Keratinocyte (primary cell): ENCODE measurements around the gene CHFR. TPM values are rescaled to one million over a fixed set of nuclear protein-coding genes. Genes with fewer than 3 reads are reported as not detected.

Experiments used
- DNase-seq: peaks from one replicate; pipeline ENCODE4 v3.0.0-alpha.2; 2011; ENCODE audit warnings: low read depth, missing footprints, low spot score
- FAIRE-seq: peaks from 2 replicates; lab custom pipeline; 2011; peaks lifted over from hg19 to GRCh38; lab: Jason Lieb, UNC
- H2AFZ ChIP-seq: 2 replicates; pipeline ENCODE4 v1.6.0; 2012; ENCODE audit warnings: low read length, control low read depth, inconsistent platforms; ENCODE audit not compliant: control insufficient read depth
- H3K27ac ChIP-seq: 2 replicates; pipeline ENCODE4 v1.5.1; 2011; ENCODE audit warnings: low read length; ENCODE audit not compliant: control insufficient read depth, insufficient read depth
- H3K27me3 ChIP-seq: 3 replicates; pipeline ENCODE4 v1.6.0; 2011; ENCODE audit warnings: low read length; ENCODE audit not compliant: control insufficient read depth, insufficient read depth; ENCODE audit errors: extremely low read depth
- H3K36me3 ChIP-seq, 2 experiments: 2 replicates in 1 of 2; 3 replicates in 1 of 2; pipeline ENCODE4 v1.5.1; 2011; ENCODE audit warnings: low read length in 2 of 2, mild to moderate bottlenecking in 1 of 2; ENCODE audit not compliant: control insufficient read depth in 2 of 2, insufficient read depth in 2 of 2; ENCODE audit errors: extremely low read depth in 1 of 2
- H3K4me1 ChIP-seq: 3 replicates; pipeline ENCODE4 v1.5.1; 2011; ENCODE audit warnings: low read length; ENCODE audit not compliant: control insufficient read depth, insufficient read depth; ENCODE audit errors: extremely low read depth
- H3K4me2 ChIP-seq: 3 replicates; pipeline ENCODE4 v1.6.0; 2011; ENCODE audit warnings: low read depth, low read length; ENCODE audit not compliant: control insufficient read depth, insufficient read depth; ENCODE audit errors: extremely low read depth
- H3K4me3 ChIP-seq, 3 experiments: fragments of 200-600 bp in 1 of 3; sonication (generic) in 1 of 3; 2 replicates in 2 of 3; 3 replicates in 1 of 3; pipeline ENCODE4 v1.5.1; 2011 to 2016; ENCODE audit warnings: low read length in 3 of 3, mild to moderate bottlenecking in 3 of 3, control low read depth in 2 of 3, inconsistent platforms in 1 of 3, low read depth in 1 of 3, mixed read lengths in 1 of 3, mixed run types in 1 of 3, moderate library complexity in 1 of 3; ENCODE audit not compliant: control insufficient read depth in 2 of 3, insufficient read depth in 2 of 3; ENCODE audit errors: extremely low read depth in 1 of 3
- H3K79me2 ChIP-seq: 2 replicates; pipeline ENCODE4 v1.6.0; 2012; ENCODE audit warnings: low read length; ENCODE audit not compliant: control insufficient read depth, insufficient read depth
- H3K9ac ChIP-seq: 3 replicates; pipeline ENCODE4 v1.6.0; 2011; ENCODE audit warnings: low read length; ENCODE audit not compliant: control insufficient read depth, insufficient read depth; ENCODE audit errors: extremely low read depth
- H3K9me1 ChIP-seq: 3 replicates; pipeline ENCODE4 v1.6.0; 2011; ENCODE audit warnings: low read length; ENCODE audit not compliant: control insufficient read depth, insufficient read depth; ENCODE audit errors: extremely low read depth
- H3K9me3 ChIP-seq: 2 replicates; pipeline ENCODE4 v1.5.1; 2012; ENCODE audit warnings: low read depth, low read length; ENCODE audit not compliant: control insufficient read depth
- H4K20me1 ChIP-seq: 3 replicates; pipeline ENCODE4 v1.6.0; 2011; ENCODE audit warnings: low read length; ENCODE audit not compliant: control insufficient read depth, insufficient read depth; ENCODE audit errors: extremely low read depth
- CTCF ChIP-seq, 3 experiments: IDR thresholded peaks in 1 of 3; conservative IDR thresholded peaks in 1 of 3; optimal IDR thresholded peaks in 1 of 3; 2 replicates in 2 of 3; 3 replicates in 1 of 3; pipeline versions ENCODE3 to v1.5.1; 2011; ENCODE audit warnings: low read length in 3 of 3, mild to moderate bottlenecking in 3 of 3, moderate library complexity in 2 of 3, control low read depth in 1 of 3, inconsistent platforms in 1 of 3; ENCODE audit not compliant: insufficient read depth in 2 of 3; ENCODE audit errors: extremely low read depth in 1 of 3
- EZH2 ChIP-seq: IDR thresholded peaks from one replicate; pipeline ENCODE4 v1.6.1; 2012; ENCODE audit warnings: inconsistent platforms, mild to moderate bottlenecking, low read length, moderate library complexity
- dilution Hi-C: fragments of 300-500 bp; cut with MboI; formaldehyde crosslinking; loops from one replicate; pipeline ENCODE4 v1.7.0; 2020; ENCODE audit warnings: low sequenced_read_pairs; ENCODE audit not compliant: extremely low pct_ligation_motif_present
- polyA plus RNA-seq, 5 experiments: library from polyadenylated mRNA; depleted of rRNA in 3 of 5; stranded (reverse) in 3 of 5; stranded (forward) in 1 of 5; unstranded in 1 of 5; fragments of >200 nt; gene quantifications; 1 replicate in 1 of 5; 2 replicates in 3 of 5; 3 replicates in 1 of 5; pipeline versions ENCODE4 v1.2.1 to v1.2.3, GENCODE V29; 2011 to 2012; ENCODE audit warnings: missing spikeins in 2 of 5, low read depth in 1 of 5, low replicate concordance in 1 of 5

The CHFR gene
- polyA plus RNA-seq, 1 donor (not counting 4 experiments of a cell fraction or from before 2014, with no cell fraction given): 35.8 TPM

DNA sequence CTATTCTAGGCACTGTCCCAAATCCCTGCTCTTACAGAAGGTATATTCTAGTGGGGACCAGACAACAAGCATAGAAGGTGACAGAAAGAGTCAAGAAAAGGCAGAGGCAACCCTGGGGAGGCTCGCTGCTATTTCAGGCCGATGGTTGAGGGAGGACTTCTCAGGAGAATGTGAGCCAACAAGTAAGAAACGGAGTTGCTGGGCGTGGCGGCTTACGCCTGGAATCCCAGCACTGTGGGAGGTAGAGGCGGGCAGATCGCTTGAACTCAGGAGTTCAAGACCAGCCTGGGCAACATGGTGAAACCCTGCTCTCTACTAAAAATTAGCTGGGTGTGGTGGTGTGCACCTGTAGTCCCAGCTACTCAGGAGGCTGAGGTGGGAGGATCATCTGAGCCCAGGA, 54.1 kb downstream of the CHFR start:
- H3K9ac ChIP-seq: no peak overlapping the region
- no peaks in the 10 kb centered on the region for H3K27me3 ChIP-seq
- H3K36me3 ChIP-seq: peaks cover 0 to 18% of the 10 kb centered on the region in 2 experiments
- H3K4me2 ChIP-seq: no peak overlapping the region
- no peak overlapping the region for H2AFZ ChIP-seq
- H3K4me1 ChIP-seq: no peaks in the 10 kb centered on the region
- no peaks in the 10 kb centered on the region for H3K9me1 ChIP-seq
- no peak for DNase-seq
- no peaks in the 10 kb centered on the region for H3K9me3 ChIP-seq
- no peaks in the 10 kb centered on the region for H4K20me1 ChIP-seq
- no peak overlapping the region for H3K27ac ChIP-seq
- TF ChIP-seq EZH2: no peak
- no peak for TF ChIP-seq CTCF (optimal IDR thresholded peaks at IDR 0.05 in 1 of 3, IDR thresholded peaks at IDR 0.05 in 1 of 3, conservative IDR thresholded peaks at IDR 0.05 in 1 of 3; ENCODE audit: extremely low read depth in 1 of 3, insufficient read depth in 2 of 3, low read length in 3 of 3)
- peaks cover under 1% of the 10 kb centered on the region for H3K79me2 ChIP-seq
- FAIRE-seq: no peak
- H3K4me3 ChIP-seq: no peak overlapping the region
- dilution Hi-C loops: no loop called here

DNA sequence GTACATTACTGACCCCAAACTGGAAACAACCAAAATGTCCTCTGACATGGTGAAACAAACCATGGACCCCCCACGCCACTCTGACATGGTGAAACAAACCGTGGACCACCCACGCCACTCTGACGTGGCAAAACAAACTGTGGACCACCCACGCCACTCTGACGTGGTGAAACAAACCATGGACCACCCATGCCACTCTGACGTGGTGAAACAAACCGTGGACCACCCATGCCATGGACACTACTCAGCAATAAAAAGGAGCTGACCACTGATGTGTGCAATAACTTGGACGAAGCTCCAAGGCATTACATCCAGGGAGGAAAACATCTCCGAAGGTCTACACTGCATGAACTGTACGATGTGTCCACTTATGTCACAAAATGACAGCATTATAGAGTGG, 55.6 kb downstream of the CHFR start:
- Histone ChIP-seq H2AFZ (no peak overlapping the region), H3K9me1 (no peaks in the 10 kb centered on the region), H3K9me3 (no peaks in the 10 kb centered on the region), H3K36me3 (peaks cover 8 to 20% of the 10 kb centered on the region in 2 experiments), H3K4me3 (no peak overlapping the region), H4K20me1 (peaks cover 3% of the 10 kb centered on the region), H3K4me2 (no peak overlapping the region), H3K27me3 (no peaks in the 10 kb centered on the region), H3K4me1 (peaks cover 8% of the 10 kb centered on the region), H3K79me2 (peaks cover 16% of the 10 kb centered on the region), H3K27ac (no peak overlapping the region), H3K9ac (no peak overlapping the region)
- no peak for TF ChIP-seq EZH2
- DNase-seq (no peak), FAIRE-seq (no peak)
- dilution Hi-C loops: no loop called here
